ENCODE data around the gene EIPR1.
"Not testable (repeated sequence)": the region's sequence is repeated elsewhere in the genome, so short reads cannot be mapped to it uniquely, and the experiment has no call there.

Gene EIPR1

GRCh38 chr2:3290655-3291054 is 87.0 kb downstream of the EIPR1 start:
- Histone ChIP-seq H3K36me3 (ENCODE audit: control insufficient read depth, insufficient read depth, low read length) (no peaks in the 10 kb centered on the region), H3K27me3 (ENCODE audit: control insufficient read depth, insufficient read depth, low read length, poor library complexity, severe bottlenecking) (no peaks in the 10 kb centered on the region), H3K27ac (ENCODE audit: insufficient read depth, low read depth, low read length, poor library complexity, severe bottlenecking) (no peak overlapping the region), H3K4me3 (ENCODE audit: insufficient read depth, low read depth, low read length) (no peak overlapping the region), H3K4me1 (ENCODE audit: control insufficient read depth, insufficient read depth, low read length) (peaks cover 5% of the 10 kb centered on the region), H3K9me3 (ENCODE audit: control insufficient read depth, low read length) (no peaks in the 10 kb centered on the region)
- WGBS, 2 experiments, result 91 to 92% methylated on average over 12 of the region's 12 CpGs

- Histone ChIP-seq H3K4me3 (ENCODE audit: insufficient read depth, low read depth, low read length) (no peak overlapping the region), H3K9me3 (ENCODE audit: control insufficient read depth, low read length) (no peaks in the 10 kb centered on the region), H3K4me1 (ENCODE audit: control insufficient read depth, insufficient read depth, low read length) (peaks cover 5% of the 10 kb centered on the region), H3K27me3 (ENCODE audit: control insufficient read depth, insufficient read depth, low read length, poor library complexity, severe bottlenecking) (no peaks in the 10 kb centered on the region), H3K27ac (ENCODE audit: insufficient read depth, low read depth, low read length, poor library complexity, severe bottlenecking) (no peak overlapping the region), H3K36me3 (ENCODE audit: control insufficient read depth, insufficient read depth, low read length) (no peaks in the 10 kb centered on the region)
- WGBS, 2 experiments, result 89 to 96% methylated on average over 6 to 8 of the region's 8 CpGs
Observed at GRCh38 chr2:3289971-3290370, 87.6 kb downstream of the EIPR1 start.

- H3K27ac ChIP-seq (ENCODE audit: insufficient read depth, low read depth, low read length, poor library complexity, severe bottlenecking), result no peak overlapping the region
- H3K4me1 ChIP-seq (ENCODE audit: control insufficient read depth, insufficient read depth, low read length), result peaks cover 5% of the 10 kb centered on the region
- no peaks in the 10 kb centered on the region for H3K27me3 ChIP-seq (ENCODE audit: control insufficient read depth, insufficient read depth, low read length, poor library complexity, severe bottlenecking)
- H3K9me3 ChIP-seq (ENCODE audit: control insufficient read depth, low read length), result no peaks in the 10 kb centered on the region
- H3K36me3 ChIP-seq (ENCODE audit: control insufficient read depth, insufficient read depth, low read length), result no peaks in the 10 kb centered on the region
- H3K4me3 ChIP-seq (ENCODE audit: insufficient read depth, low read depth, low read length), result no peak overlapping the region
- 94 to 95% methylated on average over 15 of the region's 15 CpGs for WGBS, 2 experiments
Observed at GRCh38 chr2:3289526-3289925, 88.1 kb downstream of the EIPR1 start.

- H3K27ac ChIP-seq (ENCODE audit: insufficient read depth, low read depth, low read length, poor library complexity, severe bottlenecking), result no peak overlapping the region
- peaks cover 5% of the 10 kb centered on the region for H3K4me1 ChIP-seq (ENCODE audit: control insufficient read depth, insufficient read depth, low read length)
Observed at GRCh38 chr2:3289171-3289515, 88.5 kb downstream of the EIPR1 start.

GRCh38 chr2:3288470-3289170 is 89.0 kb downstream of the EIPR1 start:
- Histone ChIP-seq H3K4me3 (ENCODE audit: insufficient read depth, low read depth, low read length) (no peak overlapping the region), H3K4me1 (ENCODE audit: control insufficient read depth, insufficient read depth, low read length) (peaks cover 5% of the 10 kb centered on the region), H3K27me3 (ENCODE audit: control insufficient read depth, insufficient read depth, low read length, poor library complexity, severe bottlenecking) (no peaks in the 10 kb centered on the region), H3K27ac (ENCODE audit: insufficient read depth, low read depth, low read length, poor library complexity, severe bottlenecking) (no peak overlapping the region), H3K9me3 (ENCODE audit: control insufficient read depth, low read length) (no peaks in the 10 kb centered on the region), H3K36me3 (ENCODE audit: control insufficient read depth, insufficient read depth, low read length) (no peaks in the 10 kb centered on the region)
- 93 to 94% methylated on average over 20 of the region's 20 CpGs for WGBS, 2 experiments

More at GRCh38 chr2:3289171-3289515, 88.5 kb downstream of the EIPR1 start:
- H3K27me3 ChIP-seq (ENCODE audit: control insufficient read depth, insufficient read depth, low read length, poor library complexity, severe bottlenecking), result no peaks in the 10 kb centered on the region
- no peak overlapping the region for H3K4me3 ChIP-seq (ENCODE audit: insufficient read depth, low read depth, low read length)
- no peaks in the 10 kb centered on the region for H3K36me3 ChIP-seq (ENCODE audit: control insufficient read depth, insufficient read depth, low read length)
- WGBS, 2 experiments, result 93 to 95% methylated on average over 9 of the region's 9 CpGs
- no peaks in the 10 kb centered on the region for H3K9me3 ChIP-seq (ENCODE audit: control insufficient read depth, low read length)

GRCh38 chr2:3287896-3288295 is 89.7 kb downstream of the EIPR1 start:
- no peak overlapping the region for H3K27ac ChIP-seq (ENCODE audit: insufficient read depth, low read depth, low read length, poor library complexity, severe bottlenecking)
- H3K4me1 ChIP-seq (ENCODE audit: control insufficient read depth, insufficient read depth, low read length), result peaks cover 5% of the 10 kb centered on the region
- no peaks in the 10 kb centered on the region for H3K36me3 ChIP-seq (ENCODE audit: control insufficient read depth, insufficient read depth, low read length)
- no peaks in the 10 kb centered on the region for H3K9me3 ChIP-seq (ENCODE audit: control insufficient read depth, low read length)
- WGBS, 2 experiments, result 96% methylated on average over 13 of the region's 13 CpGs
- H3K4me3 ChIP-seq (ENCODE audit: insufficient read depth, low read depth, low read length), result no peak overlapping the region
- H3K27me3 ChIP-seq (ENCODE audit: control insufficient read depth, insufficient read depth, low read length, poor library complexity, severe bottlenecking), result no peaks in the 10 kb centered on the region

DNA sequence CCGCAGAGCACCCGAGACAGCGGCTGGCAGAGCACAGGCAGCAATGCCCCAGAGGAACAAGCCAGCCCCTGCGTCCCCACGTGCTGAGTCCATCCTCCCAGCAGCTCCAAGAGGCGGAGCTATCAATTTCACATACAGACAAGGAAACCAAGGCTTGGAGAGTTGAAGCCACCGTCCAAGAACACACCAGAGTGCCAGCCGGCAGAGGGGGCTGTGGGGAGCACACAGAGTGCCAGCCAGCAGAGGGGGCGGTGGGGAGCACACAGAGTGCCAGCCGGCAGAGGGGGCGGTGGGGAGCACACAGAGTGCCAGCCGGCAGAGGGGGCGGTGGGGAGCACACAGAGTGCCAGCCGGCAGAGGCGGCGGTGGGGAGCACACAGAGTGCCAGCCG is 91.0 kb downstream of the EIPR1 start:
- not testable (repeated sequence) for H3K4me3 ChIP-seq (ENCODE audit: insufficient read depth, low read depth, low read length); H3K36me3 ChIP-seq (ENCODE audit: control insufficient read depth, insufficient read depth, low read length); H3K27ac ChIP-seq (ENCODE audit: insufficient read depth, low read depth, low read length, poor library complexity, severe bottlenecking); H3K9me3 ChIP-seq (ENCODE audit: control insufficient read depth, low read length); H3K27me3 ChIP-seq (ENCODE audit: control insufficient read depth, insufficient read depth, low read length, poor library complexity, severe bottlenecking)
- H3K4me1 ChIP-seq (ENCODE audit: control insufficient read depth, insufficient read depth, low read length), result peaks cover 11% of the 10 kb centered on the region
- WGBS, 2 experiments, result 87 to 91% methylated on average over 17 of the region's 17 CpGs

- no peak overlapping the region for H3K27ac ChIP-seq (ENCODE audit: insufficient read depth, low read depth, low read length, poor library complexity, severe bottlenecking)
- peaks cover 11% of the 10 kb centered on the region for H3K4me1 ChIP-seq (ENCODE audit: control insufficient read depth, insufficient read depth, low read length)
- WGBS, 2 experiments, result 95 to 96% methylated on average over 21 of the region's 21 CpGs
- no peaks in the 10 kb centered on the region for H3K36me3 ChIP-seq (ENCODE audit: control insufficient read depth, insufficient read depth, low read length)
- H3K4me3 ChIP-seq (ENCODE audit: insufficient read depth, low read depth, low read length), result no peak overlapping the region
- no peaks in the 10 kb centered on the region for H3K27me3 ChIP-seq (ENCODE audit: control insufficient read depth, insufficient read depth, low read length, poor library complexity, severe bottlenecking)
- no peaks in the 10 kb centered on the region for H3K9me3 ChIP-seq (ENCODE audit: control insufficient read depth, low read length)
Observed at GRCh38 chr2:3285901-3286645, 91.5 kb downstream of the EIPR1 start.

DNA sequence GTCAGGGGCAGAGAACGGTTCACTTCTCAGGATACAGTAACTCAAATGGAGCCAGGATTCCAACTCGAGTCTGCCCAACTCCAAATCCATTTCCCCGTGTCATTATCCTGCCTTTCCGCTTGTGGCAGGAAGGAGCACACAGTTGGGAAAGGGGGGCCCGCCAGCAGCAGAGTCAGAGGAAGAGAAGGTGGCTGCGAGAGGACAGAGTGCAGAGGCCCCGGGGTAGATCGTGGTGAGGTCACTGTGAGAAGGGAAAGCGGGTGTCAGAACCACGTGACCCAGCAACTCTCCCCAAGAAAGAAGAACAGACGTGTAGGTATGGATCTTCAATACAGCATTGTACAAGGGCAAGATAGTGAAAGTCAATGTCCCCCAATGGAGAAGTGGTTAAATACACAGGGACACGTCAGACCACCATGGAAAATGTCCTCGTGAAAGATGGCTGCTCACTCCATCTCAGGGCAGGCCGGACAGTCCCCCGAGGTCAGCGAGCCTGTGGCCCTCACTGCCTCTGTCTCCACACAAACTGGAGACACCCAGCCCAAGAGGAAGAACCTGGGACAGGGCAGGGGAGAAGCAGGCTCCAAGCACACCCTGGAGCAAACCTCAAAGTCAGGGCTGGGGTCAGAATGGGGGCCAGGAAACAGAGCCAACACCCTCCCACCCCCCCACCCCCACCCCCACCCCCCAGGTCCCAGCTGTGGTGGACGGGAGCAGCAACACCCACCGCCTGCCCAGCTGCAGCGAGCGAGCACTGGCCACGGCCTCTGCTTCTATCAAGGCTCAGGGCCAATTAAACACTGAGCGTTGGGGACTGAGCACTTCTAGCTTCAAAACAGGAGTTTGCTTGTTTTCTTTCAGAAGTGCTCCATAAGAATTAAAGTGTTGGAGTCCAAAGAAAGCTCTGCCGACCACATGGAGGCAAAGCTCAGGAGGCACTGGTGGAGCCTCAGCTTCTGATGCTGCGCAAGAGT is 92.7 kb downstream of the EIPR1 start:
- H3K4me1 ChIP-seq (ENCODE audit: control insufficient read depth, insufficient read depth, low read length), result peaks cover 11% of the 10 kb centered on the region
- WGBS, 2 experiments, result 93 to 94% methylated on average over 24 of the region's 24 CpGs
- H3K9me3 ChIP-seq (ENCODE audit: control insufficient read depth, low read length), result no peaks in the 10 kb centered on the region
- H3K36me3 ChIP-seq (ENCODE audit: control insufficient read depth, insufficient read depth, low read length), result no peaks in the 10 kb centered on the region
- H3K27me3 ChIP-seq (ENCODE audit: control insufficient read depth, insufficient read depth, low read length, poor library complexity, severe bottlenecking), result no peaks in the 10 kb centered on the region
- no peak overlapping the region for H3K27ac ChIP-seq (ENCODE audit: insufficient read depth, low read depth, low read length, poor library complexity, severe bottlenecking)
- H3K4me3 ChIP-seq (ENCODE audit: insufficient read depth, low read depth, low read length), result no peak overlapping the region

All from ectodermal cell (in vitro differentiated cells).